Panc1 (cell line): ENCODE measurements around the gene HPS6.

Experiments used
- CTCF ChIP-seq: fragments of 450-650 bp; IDR thresholded peaks from 2 replicates; pipeline ENCODE4 v1.5.1; 2017; ENCODE audit warnings: mild to moderate bottlenecking
- POLR2AphosphoS5 ChIP-seq: IDR thresholded peaks from 2 replicates; pipeline ENCODE4 v1.6.1; 2012; ENCODE audit warnings: mild to moderate bottlenecking, low read depth, low read length, moderate library complexity
- REST ChIP-seq, 2 experiments: IDR thresholded peaks; 2 replicates each; pipeline ENCODE4 v1.6.1; 2011 to 2012; ENCODE audit warnings: low read depth in 2 of 2, control low read depth in 1 of 2, low read length in 1 of 2, mild to moderate bottlenecking in 1 of 2, moderate library complexity in 1 of 2; ENCODE audit not compliant: insufficient read depth in 1 of 2

DNA sequence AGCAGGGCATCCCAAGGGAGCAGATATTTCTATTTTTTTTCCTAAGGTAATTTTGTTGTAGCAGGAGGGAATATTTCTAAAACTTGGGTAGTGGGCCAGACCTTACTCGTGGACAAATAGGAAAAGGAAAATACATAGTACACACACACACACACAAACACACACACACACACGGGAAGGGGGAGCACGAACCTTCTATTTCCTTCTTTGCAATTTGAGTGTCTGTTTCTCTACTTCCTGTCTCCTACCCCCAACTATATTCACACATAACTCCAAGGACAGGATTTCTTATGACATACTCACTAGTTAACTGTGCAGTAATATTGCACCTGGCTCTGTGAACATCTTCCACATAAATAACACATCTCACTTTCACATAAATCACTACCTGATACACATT lies 50.6 kb downstream of the HPS6 start:
- no peak for TF ChIP-seq POLR2AphosphoS5
- TF ChIP-seq REST (IDR thresholded peaks at IDR 0.05; ENCODE audit: insufficient read depth in 1 of 2, low read depth in 2 of 2, low read length in 1 of 2), result no peak
- no peak for TF ChIP-seq CTCF
